ENCODE data around the gene GPX1.

DNA sequence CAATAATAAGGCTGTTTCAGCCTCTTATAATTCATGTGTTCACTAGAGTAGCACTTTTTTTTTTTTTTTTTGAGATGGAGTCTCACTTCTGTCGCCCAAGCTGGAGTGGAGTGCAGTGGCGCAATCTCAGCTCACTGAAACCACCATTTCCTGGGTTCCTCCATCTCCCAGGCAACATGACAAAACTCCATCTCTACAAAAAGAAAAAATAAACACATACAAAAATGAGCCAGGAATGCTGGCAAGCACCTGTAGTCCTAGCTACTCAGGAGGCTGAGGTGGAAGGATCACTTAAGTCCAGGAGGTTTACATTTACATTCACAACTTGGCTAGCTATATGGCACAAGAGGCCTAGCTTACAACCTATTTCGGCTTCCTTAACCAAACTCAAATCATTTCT lies 25.1 kb downstream of the GPX1 start:
- TF ChIP-seq, protein P1, sequence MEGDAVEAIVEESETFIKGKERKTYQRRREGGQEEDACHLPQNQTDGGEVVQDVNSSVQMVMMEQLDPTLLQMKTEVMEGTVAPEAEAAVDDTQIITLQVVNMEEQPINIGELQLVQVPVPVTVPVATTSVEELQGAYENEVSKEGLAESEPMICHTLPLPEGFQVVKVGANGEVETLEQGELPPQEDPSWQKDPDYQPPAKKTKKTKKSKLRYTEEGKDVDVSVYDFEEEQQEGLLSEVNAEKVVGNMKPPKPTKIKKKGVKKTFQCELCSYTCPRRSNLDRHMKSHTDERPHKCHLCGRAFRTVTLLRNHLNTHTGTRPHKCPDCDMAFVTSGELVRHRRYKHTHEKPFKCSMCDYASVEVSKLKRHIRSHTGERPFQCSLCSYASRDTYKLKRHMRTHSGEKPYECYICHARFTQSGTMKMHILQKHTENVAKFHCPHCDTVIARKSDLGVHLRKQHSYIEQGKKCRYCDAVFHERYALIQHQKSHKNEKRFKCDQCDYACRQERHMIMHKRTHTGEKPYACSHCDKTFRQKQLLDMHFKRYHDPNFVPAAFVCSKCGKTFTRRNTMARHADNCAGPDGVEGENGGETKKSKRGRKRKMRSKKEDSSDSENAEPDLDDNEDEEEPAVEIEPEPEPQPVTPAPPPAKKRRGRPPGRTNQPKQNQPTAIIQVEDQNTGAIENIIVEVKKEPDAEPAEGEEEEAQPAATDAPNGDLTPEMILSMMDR (IDR thresholded peaks at IDR 0.05; ENCODE audit: low read depth, low read length, missing input control): no peak
- TF ChIP-seq, protein P2, sequence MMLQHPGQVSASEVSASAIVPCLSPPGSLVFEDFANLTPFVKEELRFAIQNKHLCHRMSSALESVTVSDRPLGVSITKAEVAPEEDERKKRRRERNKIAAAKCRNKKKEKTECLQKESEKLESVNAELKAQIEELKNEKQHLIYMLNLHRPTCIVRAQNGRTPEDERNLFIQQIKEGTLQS (IDR thresholded peaks at IDR 0.05): no peak
- TF ChIP-seq, protein P3, sequence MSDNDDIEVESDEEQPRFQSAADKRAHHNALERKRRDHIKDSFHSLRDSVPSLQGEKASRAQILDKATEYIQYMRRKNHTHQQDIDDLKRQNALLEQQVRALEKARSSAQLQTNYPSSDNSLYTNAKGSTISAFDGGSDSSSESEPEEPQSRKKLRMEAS (IDR thresholded peaks at IDR 0.05): no peak
- TF ChIP-seq RXRA (IDR thresholded peaks at IDR 0.05) (no peak), GABPA (IDR thresholded peaks at IDR 0.05 in 1 of 2, conservative IDR thresholded peaks at IDR 0.05 in 1 of 2) (no peak), NR2F2 (IDR thresholded peaks at IDR 0.05) (no peak), TAF1 (conservative IDR thresholded peaks at IDR 0.05) (no peak)
